ENCODE measurements around the gene CPB1. TPM values are rescaled to one million over a fixed set of nuclear protein-coding genes. Genes with fewer than 3 reads are reported as not detected.

CPB1 gene
- total RNA-seq, 2 experiments from 2014 or later, result not detected

GRCh38 chr3:148847351-148847750 is 19.7 kb downstream of the CPB1 start:
- intact Hi-C loops (cut with micrococcal nuclease), result no loop called here
- Mint-ChIP-seq H3K4me3 (no peak overlapping the region), H3K27me3 (peaks cover 2% of the 10 kb centered on the region), H3K4me1 (ENCODE audit: low read depth) (no peaks in the 10 kb centered on the region), H3K27ac (no peak overlapping the region), H3K9me3 (no peaks in the 10 kb centered on the region), H3K36me3 (ENCODE audit: low read depth) (no peaks in the 10 kb centered on the region)
- no peak for TF ChIP-seq CTCF (IDR thresholded peaks at IDR 0.05)
- ATAC-seq (no peak), DNase-seq (no peak)
- ChIA-PET POLR2A (no interaction called here), CTCF (interaction anchor here (0.7 kb wide), 1 partner anchor 595 kb away, joined by 3 read pairs; no protein-coding TSS in a partner anchor)

- ChIA-PET CTCF (no interaction called here), POLR2A (no interaction called here)
- Mint-ChIP-seq H3K27ac (no peak overlapping the region), H3K4me1 (ENCODE audit: low read depth) (no peaks in the 10 kb centered on the region), H3K4me3 (no peak overlapping the region), H3K9me3 (no peaks in the 10 kb centered on the region), H3K36me3 (ENCODE audit: low read depth) (no peaks in the 10 kb centered on the region), H3K27me3 (peaks cover 2% of the 10 kb centered on the region)
- intact Hi-C loops (cut with micrococcal nuclease), result no loop called here
- TF ChIP-seq CTCF (IDR thresholded peaks at IDR 0.05), result no peak
- no peak for ATAC-seq
- no peak for DNase-seq
Measured at GRCh38 chr3:148848410-148848809, 20.8 kb downstream of the CPB1 start.

GRCh38 chr3:148852271-148852992 is 24.8 kb downstream of the CPB1 start:
- no peaks in the 10 kb centered on the region for H3K4me1 Mint-ChIP-seq (ENCODE audit: low read depth)
- intact Hi-C loops (cut with micrococcal nuclease), result no loop called here
- H3K9me3 Mint-ChIP-seq, result no peaks in the 10 kb centered on the region
- H3K27me3 Mint-ChIP-seq, result peaks cover 1% of the 10 kb centered on the region
- ATAC-seq, result no peak
- H3K4me3 Mint-ChIP-seq, result no peak overlapping the region
- CTCF ChIA-PET, result interaction anchor here (3.2 kb wide), 1 partner anchor 9 kb away, joined by 14 read pairs; no protein-coding TSS in a partner anchor
- POLR2A ChIA-PET, result no interaction called here
- H3K27ac Mint-ChIP-seq, result no peak overlapping the region
- DNase-seq, result no peak
- no peaks in the 10 kb centered on the region for H3K36me3 Mint-ChIP-seq (ENCODE audit: low read depth)
- no peak for TF ChIP-seq CTCF (IDR thresholded peaks at IDR 0.05)

GRCh38 chr3:148853076-148853475 is 25.5 kb downstream of the CPB1 start:
- POLR2A ChIA-PET, result interaction anchor here (0.8 kb wide), 1 partner anchor 44 kb away, joined by 4 read pairs; no protein-coding TSS in a partner anchor
- intact Hi-C loops (cut with micrococcal nuclease), result no loop called here
- CTCF ChIA-PET, result interaction anchor here (0.7 to 3.2 kb wide), 3 partner anchors 9 to 95 kb away, joined by 3 to 14 read pairs (median 4); no protein-coding TSS in a partner anchor
- Mint-ChIP-seq H3K36me3 (ENCODE audit: low read depth) (no peaks in the 10 kb centered on the region), H3K27ac (no peak overlapping the region), H3K4me3 (no peak overlapping the region), H3K9me3 (no peaks in the 10 kb centered on the region), H3K27me3 (peaks cover 1% of the 10 kb centered on the region), H3K4me1 (ENCODE audit: low read depth) (no peaks in the 10 kb centered on the region)
- ATAC-seq (no peak), DNase-seq (no peak)
- TF ChIP-seq CTCF (IDR thresholded peaks at IDR 0.05), result no peak

- Mint-ChIP-seq H3K27me3 (peaks cover 1% of the 10 kb centered on the region), H3K36me3 (ENCODE audit: low read depth) (no peaks in the 10 kb centered on the region), H3K9me3 (no peaks in the 10 kb centered on the region), H3K4me3 (no peak overlapping the region), H3K4me1 (ENCODE audit: low read depth) (no peaks in the 10 kb centered on the region), H3K27ac (no peak overlapping the region)
- no peak for TF ChIP-seq CTCF (IDR thresholded peaks at IDR 0.05)
- ChIA-PET CTCF (interaction anchor here (0.9 to 3.2 kb wide), 3 partner anchors 8 to 101 kb away, joined by 3 to 14 read pairs (median 4); no protein-coding TSS in a partner anchor), POLR2A (no interaction called here)
- intact Hi-C loops (cut with micrococcal nuclease), result no loop called here
- ATAC-seq (no peak), DNase-seq (no peak)
Measured at GRCh38 chr3:148854061-148854460, 26.4 kb downstream of the CPB1 start.
